Adrenal gland (tissue), 12 donors: ENCODE measurements around the gene ZBTB24. TPM values are rescaled to one million over a fixed set of nuclear protein-coding genes. Genes with fewer than 3 reads are reported as not detected.

Experiments used
- DNase-seq, 7 donors: peaks; one replicate each; pipeline ENCODE4 v3.0.0-alpha.2; 2019 to 2020
- H3K27ac ChIP-seq, 5 donors: fragments of 200-600 bp; sonication (generic) in 4 of 5; 1 replicate in 3 of 5; 2 replicates in 2 of 5; pipeline versions ENCODE4 v1.5.1 to v1.8.0; 2016 to 2020; ENCODE audit warnings: mild to moderate bottlenecking in 1 of 5
- H3K27me3 ChIP-seq: fragments of 200-600 bp; 2 replicates; pipeline ENCODE4 v1.8.0; 2021
- H3K36me3 ChIP-seq, 2 donors: fragments of 200-600 bp; replicated peaks in 1 of 2; 1 replicate in 1 of 2; 2 replicates in 1 of 2; pipeline versions ENCODE4 v1.5.1 to v1.8.0; 2018 to 2022
- H3K4me1 ChIP-seq, 2 donors: fragments of 200-600 bp; replicated peaks in 1 of 2; 1 replicate in 1 of 2; 2 replicates in 1 of 2; pipeline versions ENCODE4 v1.5.1 to v1.8.0; 2018 to 2021
- H3K4me3 ChIP-seq, 4 donors: fragments of 200-600 bp; sonication (generic) in 3 of 4; one replicate each; pipeline ENCODE4 v1.5.1; 2016 to 2018
- H3K9me3 ChIP-seq, 3 donors: fragments of 200-600 bp; sonication (generic) in 1 of 3; replicated peaks in 1 of 3; 1 replicate in 2 of 3; 2 replicates in 1 of 3; pipeline versions ENCODE4 v1.5.1 to v1.8.0; 2016 to 2021
- CTCF ChIP-seq, 6 experiments: fragments of 450-650 bp in 4 of 6; fragments of 200-600 bp in 2 of 6; sonication (generic) in 1 of 6; IDR thresholded peaks; 1 replicate in 5 of 6; 2 replicates in 1 of 6; pipeline versions ENCODE4 v1.5.1 to v1.8.0; 2016 to 2021; ENCODE audit warnings: antibody characterized with exemption in 6 of 6, mild to moderate bottlenecking in 2 of 6, moderate library complexity in 1 of 6
- POLR2A ChIP-seq, 2 donors: fragments of 450-650 bp; IDR thresholded peaks; one replicate each; pipeline ENCODE4 v1.6.1; 2017; ENCODE audit warnings: antibody characterized with exemption in 2 of 2, mild to moderate bottlenecking in 2 of 2, moderate library complexity in 1 of 2
- WGBS, 4 donors: extraction: QIAGEN DNeasy Blood & Tissue Kit in 2 of 4; methylation state at CpG; one replicate each; pipeline versions ENCODE4 v1.1.5 to v1.1.7; 2013 to 2017; 5-methylcytosine and 5-hydroxymethylcytosine counted together
- intact Hi-C, 2 donors: fragments of 100-400 bp; cut with DNase I; formaldehyde crosslinking; loops; one replicate each; pipeline versions ENCODE4 v1.14.1 to v1.15.0; 2022 to 2023
- polyA plus RNA-seq, 3 donors: library from polyadenylated mRNA; stranded (reverse); fragments of 200-250 nt in 2 of 3; fragments of 350-450 nt in 1 of 3; fragmentation: Illumina TruSeq in 1 of 3; extraction: RNeasy Lipid Tissue Mini Kit (QIAGEN cat#74804) in 1 of 3; gene quantifications; one replicate each; pipeline ENCODE4 v1.2.3, GENCODE V29; 2013 to 2014
- total RNA-seq, 9 donors: library from RNA; depleted of rRNA in 4 of 9; stranded (reverse); fragments of >200 nt in 4 of 9; fragments of 120-200 nt in 1 of 9; fragmentation: NEBNext Ultra II Directional in 1 of 9; extraction: Animal tissue kit (Norgen Biotek cat#: 25700) in 1 of 9; gene quantifications; one replicate each; pipeline versions ENCODE4 v1.1.0 to v1.2.4, GENCODE V29; 2013 to 2023
- donor health status: healthy with polysubstance abuse.
- donor health status: Bipolar disorder and iron deficiency.
- donor health status: DM: yes; HTN: yes; CAD: no.
- donor health status: DM: no; HTN: no; CAD: no.
- donor health status: DM: no; HTN: no; CAD: no.
- donor health status: DM: yes; HTN: yes; CAD: no.

Gene ZBTB24
- total and polyA plus RNA-seq, 12 donors, result 2.2 to 14.4 (median 6.2) TPM

DNA sequence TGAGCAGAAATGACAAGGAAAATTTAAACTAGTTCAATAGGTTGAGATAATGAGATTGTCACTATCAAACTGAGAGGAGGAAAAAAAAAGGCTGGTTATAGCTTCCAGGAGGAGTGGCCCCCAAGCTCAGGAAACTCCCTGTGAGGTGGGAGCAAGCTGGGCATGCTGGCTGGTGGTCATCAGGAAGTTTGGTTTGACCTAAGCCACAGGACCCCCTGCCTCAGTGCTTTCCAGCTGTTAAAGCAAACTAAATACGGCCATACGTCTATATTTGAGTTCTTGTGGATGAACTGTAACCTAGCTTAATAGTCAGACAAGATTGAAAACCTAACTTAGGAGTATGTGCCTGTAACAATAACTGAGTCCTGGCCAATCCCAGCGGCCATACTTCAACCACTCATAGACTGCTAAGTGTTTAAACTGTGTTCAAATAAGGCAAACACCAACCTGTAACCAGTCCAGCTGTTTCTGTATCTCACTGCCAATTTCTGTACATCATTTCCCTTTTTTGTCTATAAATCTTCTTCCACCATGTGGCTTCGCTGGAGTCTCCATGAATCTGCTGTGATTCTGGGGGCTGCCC lies 24.6 kb upstream of the ZBTB24 start:
- TF ChIP-seq CTCF (IDR thresholded peaks at IDR 0.05), result no peak
- no peak for TF ChIP-seq POLR2A (IDR thresholded peaks at IDR 0.05)
- WGBS, 4 donors, result 79 to 85% (median 81%) methylated on average over 4 of the region's 4 CpGs
- intact Hi-C loops, result no loop called here
- H3K36me3 ChIP-seq, result no peaks in the 10 kb centered on the region
- H3K27ac ChIP-seq, result no peak overlapping the region
- no peaks in the 10 kb centered on the region for H3K9me3 ChIP-seq
- H3K4me3 ChIP-seq, result no peak overlapping the region
- no peaks in the 10 kb centered on the region for H3K27me3 ChIP-seq
- H3K4me1 ChIP-seq, result peaks cover 0 to 7% of the 10 kb centered on the region in 2 donors
- DNase-seq, result no peak

- H3K9me3 ChIP-seq, result no peaks in the 10 kb centered on the region
- no peak overlapping the region for H3K27ac ChIP-seq
- no peak overlapping the region for H3K4me3 ChIP-seq
- intact Hi-C loops, result no loop called here
- no peaks in the 10 kb centered on the region for H3K27me3 ChIP-seq
- no peaks in the 10 kb centered on the region for H3K36me3 ChIP-seq
- peaks cover 0 to 2% of the 10 kb centered on the region in 2 donors for H3K4me1 ChIP-seq
- no peak for TF ChIP-seq POLR2A (IDR thresholded peaks at IDR 0.05)
- no peak for TF ChIP-seq CTCF (IDR thresholded peaks at IDR 0.05)
- 87 to 97% (median 92%) methylated on average over 2 of the region's 2 CpGs for WGBS, 4 donors
- no peak for DNase-seq
Measured at GRCh38 chr6:109506841-109507240, 23.8 kb upstream of the ZBTB24 start.

- 82 to 93% (median 90%) methylated on average over 2 of the region's 2 CpGs for WGBS, 4 donors
- H3K9me3 ChIP-seq, result no peaks in the 10 kb centered on the region
Measured at GRCh38 chr6:109506314-109506713, 23.3 kb upstream of the ZBTB24 start.

More at GRCh38 chr6:109506314-109506713, 23.3 kb upstream of the ZBTB24 start:
- H3K4me3 ChIP-seq, result no peak overlapping the region
- intact Hi-C loops, result no loop called here
- TF ChIP-seq POLR2A (IDR thresholded peaks at IDR 0.05) (no peak), CTCF (IDR thresholded peaks at IDR 0.05) (no peak)
- no peaks in the 10 kb centered on the region for H3K36me3 ChIP-seq
- H3K27me3 ChIP-seq, result no peaks in the 10 kb centered on the region
- no peak for DNase-seq
- H3K27ac ChIP-seq, result no peak overlapping the region
- H3K4me1 ChIP-seq, result no peaks in the 10 kb centered on the region
